ENCODE data around the gene STK11.
A peak's percentile ranks its signal among the peaks of the same experiment; 100 is the strongest.

The STK11 gene

DNA sequence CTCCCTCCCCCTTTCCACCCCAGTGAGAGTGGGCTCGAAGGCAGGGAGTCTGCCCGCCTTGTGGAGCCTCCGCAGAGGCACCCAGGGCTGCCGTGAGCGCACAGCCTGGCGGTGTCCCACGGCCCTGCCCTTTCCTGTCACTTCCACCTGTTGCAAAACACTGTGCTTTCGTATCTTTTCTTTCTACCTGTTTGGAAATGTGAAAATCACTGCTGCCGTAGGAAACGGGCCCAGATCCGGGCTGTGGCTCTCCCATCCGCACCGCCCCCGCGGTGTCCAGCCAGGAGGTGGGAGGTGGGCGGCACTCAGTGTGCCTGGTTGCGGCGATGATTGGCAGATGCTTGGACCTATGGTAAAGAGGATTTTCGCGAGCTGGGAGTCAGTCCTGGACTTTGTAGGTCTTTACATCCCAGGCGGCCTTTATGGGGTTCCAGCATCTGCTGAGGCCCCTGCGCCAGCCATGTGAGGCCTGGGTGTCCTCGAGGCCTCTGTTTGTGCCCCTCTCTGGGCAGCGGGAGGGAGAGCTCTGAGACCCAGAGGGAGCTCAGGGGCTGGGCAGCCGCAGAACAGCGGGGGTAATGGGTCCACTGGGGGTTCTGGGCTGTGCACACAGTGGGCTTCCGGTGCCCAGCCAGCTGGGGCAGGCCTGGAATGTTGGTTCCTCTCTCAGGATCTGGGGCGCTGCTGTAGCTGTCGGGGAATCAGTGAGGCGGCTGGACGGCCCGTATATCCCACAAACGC is 6.1 kb downstream of the STK11 start:
- DNase-seq: no peak

- DNase-seq: peak; percentile 72
These were observed 8.1 kb downstream of the STK11 start for GRCh38 chr19:1213391-1214286.

DNA sequence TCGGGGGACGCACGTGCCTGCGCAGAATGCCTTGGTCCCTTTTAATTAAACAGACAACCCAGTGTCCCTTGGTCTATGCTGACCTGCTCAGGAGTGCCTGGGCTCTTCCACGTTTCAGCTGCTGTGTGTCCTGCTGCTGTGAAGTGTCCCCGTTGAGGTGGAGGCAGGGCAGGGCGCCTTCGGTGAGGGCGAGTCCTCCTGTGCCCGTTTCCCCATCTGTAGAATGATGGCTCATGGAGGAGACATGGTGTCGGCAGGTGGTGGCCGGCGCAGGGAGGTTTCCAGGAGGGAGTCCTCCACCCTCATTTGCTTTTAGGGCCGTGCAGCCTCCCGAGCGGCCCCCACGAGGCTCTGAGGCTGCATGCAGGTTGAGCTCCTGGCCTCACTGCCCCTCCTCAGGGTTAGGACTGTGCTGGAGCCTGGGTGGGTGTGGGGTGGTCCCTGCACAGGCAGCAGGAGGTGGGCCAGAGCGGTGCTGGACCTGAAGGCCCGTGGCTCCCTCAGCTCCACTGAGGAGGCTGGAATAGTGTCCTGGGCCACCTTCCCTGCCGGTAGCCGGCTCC is 8.8 kb downstream of the STK11 start:
- no peak for DNase-seq

- no peak for DNase-seq
These were observed 9.5 kb downstream of the STK11 start for GRCh38 chr19:1214862-1215731.

GRCh38 chr19:1216756-1217155 is 11.2 kb downstream of the STK11 start:
- no peak for DNase-seq

DNA sequence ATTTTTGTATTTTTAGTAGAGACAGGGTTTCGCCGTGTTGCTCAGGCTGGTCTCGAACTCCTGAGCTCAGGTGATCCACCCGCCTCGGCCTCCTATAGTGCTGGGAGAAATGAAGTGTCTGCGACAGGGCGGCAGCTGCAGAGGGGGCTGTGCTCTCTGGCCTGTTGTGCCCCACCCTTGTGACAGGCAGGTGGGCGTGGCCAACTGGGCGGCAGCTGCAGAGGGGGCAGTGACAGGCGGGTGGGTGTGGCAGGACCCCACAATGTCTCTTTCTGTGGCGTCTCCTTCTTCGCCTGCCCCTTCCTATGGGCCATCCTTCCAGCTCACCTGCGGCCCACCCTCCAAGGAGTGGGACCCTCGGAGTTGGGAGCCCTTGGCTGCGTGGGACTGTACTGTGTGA is 11.8 kb downstream of the STK11 start:
- DNase-seq: no peak

DNA sequence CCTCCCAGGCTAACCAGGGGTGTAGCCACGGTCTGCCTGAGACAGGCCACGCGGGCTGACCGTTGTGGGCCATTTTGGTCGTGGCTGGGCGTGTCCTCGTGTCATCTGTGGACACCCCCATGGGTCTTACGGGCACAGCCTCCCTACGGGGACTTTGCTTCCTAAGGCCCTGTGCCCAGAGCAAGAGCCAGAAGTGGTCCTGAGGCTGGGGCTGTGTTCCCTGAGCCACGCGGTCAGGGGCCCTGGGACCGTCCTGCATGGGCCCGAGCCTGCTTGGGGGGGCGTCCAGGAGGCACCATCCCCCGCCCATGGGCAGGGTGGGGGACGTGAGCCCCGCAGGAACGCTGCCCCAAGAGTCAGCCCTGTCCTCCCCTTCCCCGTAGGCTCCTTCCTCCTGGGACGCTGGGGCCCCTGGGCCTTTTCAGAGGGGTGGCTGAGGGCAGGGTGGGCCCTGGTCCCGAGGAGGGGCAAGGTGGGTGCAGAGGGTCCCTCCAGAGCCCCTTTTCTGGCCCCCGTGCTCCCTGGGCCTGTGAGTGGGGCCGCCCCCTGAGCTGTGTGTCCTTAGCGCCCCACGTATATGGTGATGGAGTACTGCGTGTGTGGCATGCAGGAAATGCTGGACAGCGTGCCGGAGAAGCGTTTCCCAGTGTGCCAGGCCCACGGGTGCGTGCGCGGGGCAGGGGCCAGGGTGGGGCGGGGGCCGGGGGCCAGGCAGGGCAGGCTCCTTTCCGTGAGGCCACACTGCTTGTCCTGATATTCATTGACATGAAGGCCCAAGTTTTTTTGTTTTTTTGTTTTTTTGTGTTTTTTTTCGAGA is 13.4 kb downstream of the STK11 start:
- no peak for DNase-seq

DNA sequence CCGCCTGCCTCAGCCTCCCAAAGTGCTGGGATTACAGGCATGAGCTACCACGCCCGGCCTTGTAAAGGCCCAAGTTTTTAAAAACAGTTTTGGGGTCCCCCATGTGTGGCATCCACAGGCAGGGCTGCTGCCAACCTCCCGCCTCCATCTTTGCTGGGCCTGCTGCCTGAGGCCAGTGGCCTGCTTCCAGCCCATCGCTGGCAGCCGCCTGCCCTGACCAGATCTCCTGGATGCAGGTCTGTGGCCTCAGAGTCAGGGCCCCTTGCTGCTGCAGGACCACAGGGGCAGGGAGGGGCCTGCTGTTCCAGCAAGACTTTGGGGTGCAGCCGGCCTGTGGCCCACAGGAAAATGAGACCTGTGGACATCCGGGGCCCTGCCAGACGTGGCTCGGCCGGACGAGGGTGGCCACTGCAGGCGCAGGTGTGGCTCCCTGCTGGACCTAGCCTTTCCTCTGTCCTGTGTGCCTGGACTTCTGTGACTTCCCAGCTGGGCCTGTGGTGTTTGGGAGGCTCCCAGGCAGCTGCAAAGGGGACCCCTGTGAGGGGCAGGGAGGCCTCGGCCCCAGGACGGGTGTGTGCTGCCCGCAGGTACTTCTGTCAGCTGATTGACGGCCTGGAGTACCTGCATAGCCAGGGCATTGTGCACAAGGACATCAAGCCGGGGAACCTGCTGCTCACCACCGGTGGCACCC is 14.4 kb downstream of the STK11 start:
- DNase-seq: no peak

GRCh38 chr19:1220477-1220930 is 14.9 kb downstream of the STK11 start:
- no peak for DNase-seq

DNA sequence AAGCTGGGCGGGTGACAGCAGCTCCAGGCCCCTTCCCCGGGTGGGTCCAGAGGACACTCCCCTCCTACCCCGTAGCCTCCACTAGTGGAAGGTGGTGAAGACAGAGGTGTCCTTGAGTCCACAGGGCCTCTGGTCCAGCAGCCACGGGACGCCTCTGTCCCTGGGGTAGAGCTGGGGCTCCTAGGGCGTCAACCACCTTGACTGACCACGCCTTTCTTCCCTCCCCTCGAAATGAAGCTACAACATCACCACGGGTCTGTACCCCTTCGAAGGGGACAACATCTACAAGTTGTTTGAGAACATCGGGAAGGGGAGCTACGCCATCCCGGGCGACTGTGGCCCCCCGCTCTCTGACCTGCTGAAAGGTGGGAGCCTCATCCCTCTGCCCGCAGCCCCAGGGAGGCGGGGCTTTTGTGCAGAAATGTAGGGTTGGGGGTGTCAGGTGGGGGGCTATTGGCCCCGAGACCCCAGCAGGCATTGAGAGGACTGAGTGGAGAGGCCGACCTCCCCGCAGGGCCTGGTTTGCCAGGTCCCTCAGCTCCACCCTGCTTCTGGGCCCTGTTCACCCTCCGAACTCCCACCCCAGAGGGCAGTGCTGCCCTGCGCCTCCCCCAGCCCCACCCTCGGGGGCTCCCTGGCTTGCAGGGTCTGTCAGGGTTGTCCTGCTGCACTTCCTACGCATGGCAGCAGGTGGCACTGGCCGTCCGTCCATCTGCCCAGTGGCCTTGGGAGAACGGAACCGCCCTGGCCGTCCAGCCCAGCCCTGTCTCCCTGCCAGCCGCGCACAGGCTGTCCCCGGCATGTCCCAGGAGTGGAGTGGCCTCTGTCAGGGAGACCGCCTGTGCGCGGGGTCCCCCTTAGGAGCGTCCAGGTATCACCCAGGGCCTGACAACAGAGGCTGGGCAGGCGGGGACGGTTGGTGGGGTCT is 15.7 kb downstream of the STK11 start:
- DNase-seq: no peak

DNA sequence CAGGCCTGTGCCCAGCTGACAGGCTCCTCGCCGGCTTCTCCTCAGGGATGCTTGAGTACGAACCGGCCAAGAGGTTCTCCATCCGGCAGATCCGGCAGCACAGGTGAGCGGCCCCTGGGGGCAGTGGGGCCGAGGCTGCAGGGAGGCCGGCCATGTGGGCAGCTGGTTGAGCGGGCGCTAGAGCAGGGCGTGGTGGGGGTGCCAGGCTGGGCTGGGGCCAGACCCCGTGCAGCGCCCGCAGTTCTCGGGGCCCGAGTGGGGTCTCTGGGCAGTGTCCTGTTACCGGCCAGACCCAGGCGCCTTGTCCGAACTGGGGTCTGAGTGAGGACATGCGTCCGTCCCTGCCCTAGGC is 16.3 kb downstream of the STK11 start:
- no peak for DNase-seq

DNA sequence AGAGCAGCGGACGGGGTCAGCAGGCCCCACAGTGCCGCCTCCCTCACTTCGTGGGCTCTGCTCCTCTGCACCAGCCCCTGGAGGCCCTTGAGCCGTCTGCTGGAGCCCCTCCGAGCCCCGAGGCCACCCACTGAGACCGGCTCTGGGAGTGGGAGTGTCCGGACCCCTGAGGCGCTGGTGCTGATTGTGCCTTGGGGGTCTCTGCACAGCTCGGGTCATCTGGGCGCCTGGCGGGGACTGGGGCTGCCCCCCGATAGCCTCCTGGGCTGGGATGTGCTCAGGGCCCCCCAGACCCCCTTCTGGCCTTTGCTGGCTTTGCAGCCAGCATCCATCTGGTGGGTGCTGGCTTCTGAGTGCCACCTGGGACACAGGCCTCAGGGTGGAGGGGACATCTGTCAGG is 16.8 kb downstream of the STK11 start:
- no peak for DNase-seq

GRCh38 chr19:1223018-1223855 is 17.7 kb downstream of the STK11 start:
- peak; percentile 36 for DNase-seq

GRCh38 chr19:1224047-1224825 is 18.7 kb downstream of the STK11 start:
- DNase-seq: no peak

GRCh38 chr19:1224847-1225246 is 19.3 kb downstream of the STK11 start:
- DNase-seq: no peak

- no peak for DNase-seq
These were observed 20.1 kb downstream of the STK11 start for GRCh38 chr19:1225440-1226226.

DNA sequence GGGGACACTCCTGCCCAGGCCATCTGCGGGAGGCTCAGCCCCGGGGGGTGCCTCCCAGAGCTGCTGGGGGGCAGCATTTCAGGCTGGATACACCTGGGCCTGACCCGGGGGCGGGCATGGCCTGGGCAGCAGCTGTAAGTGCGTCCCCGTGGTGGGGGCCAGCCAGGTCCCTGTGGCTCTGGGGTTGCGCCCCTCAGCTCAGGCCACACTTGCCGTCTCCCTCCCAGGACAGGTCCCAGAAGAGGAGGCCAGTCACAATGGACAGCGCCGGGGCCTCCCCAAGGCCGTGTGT is 20.6 kb downstream of the STK11 start:
- DNase-seq: no peak

Data from CD4-positive, alpha-beta T cell treated with Interleukin-12 subunit alpha and Interleukin-12 subunit beta, for 1 hour (primary cell).